HepG2 (cell line): ENCODE data around the gene GPN2. TPM values are rescaled to one million over a fixed set of nuclear protein-coding genes. Genes with fewer than 3 reads are reported as not detected.

Experiments
- CAMTA2 ChIP-seq: sonication (generic); formaldehyde crosslinking; IDR thresholded peaks from 2 replicates; pipeline ENCODE4 v1.4.0; 2020; ENCODE audit warnings: mild to moderate bottlenecking, missing genetic modification reagents, borderline replicate concordance
- GMEB1 ChIP-seq: sonication (generic); formaldehyde crosslinking; IDR thresholded peaks from 2 replicates; pipeline ENCODE4 v1.5.1; 2020; ENCODE audit warnings: missing genetic modification reagents, mild to moderate bottlenecking, borderline replicate concordance
- HHEX ChIP-seq: IDR thresholded peaks from 2 replicates; pipeline ENCODE4 v1.6.1; 2016; ENCODE audit warnings: control low read depth
- HINFP ChIP-seq: sonication (generic); formaldehyde crosslinking; IDR thresholded peaks from 2 replicates; pipeline ENCODE4 v1.4.0; 2020; ENCODE audit warnings: low read depth, mild to moderate bottlenecking, missing genetic modification reagents
- HNF1A ChIP-seq, 2 experiments: sonication (generic) in 1 of 2; formaldehyde crosslinking in 1 of 2; IDR thresholded peaks; 2 replicates each; pipeline versions ENCODE4 v1.4.0 to v1.6.1; 2016 to 2020; ENCODE audit warnings: borderline replicate concordance in 1 of 2, low read depth in 1 of 2, mild to moderate bottlenecking in 1 of 2, missing genetic modification reagents in 1 of 2
- MAFK ChIP-seq, 2 experiments: IDR thresholded peaks in 1 of 2; conservative IDR thresholded peaks in 1 of 2; 2 replicates each; pipeline ENCODE4 v1.6.1; 2011; ENCODE audit warnings: improper control_type of control experiment in 2 of 2, low read length in 2 of 2
- PTBP1 ChIP-seq: fragments of 200-400 bp; formaldehyde crosslinking; IDR thresholded peaks from 2 replicates; pipeline ENCODE4 v1.6.1; 2018; ENCODE audit warnings: low read length, low read depth; ENCODE audit not compliant: poor library complexity, severe bottlenecking
- SALL2 ChIP-seq: sonication (generic); formaldehyde crosslinking; IDR thresholded peaks from 2 replicates; pipeline ENCODE4 v1.8.1; 2023; ENCODE audit warnings: mild to moderate bottlenecking, missing genetic modification reagents, inconsistent platforms
- SAP130 ChIP-seq: IDR thresholded peaks from 2 replicates; pipeline ENCODE4 v1.6.1; 2016; ENCODE audit warnings: low read depth
- SATB2 ChIP-seq: sonication (generic); formaldehyde crosslinking; IDR thresholded peaks from 2 replicates; pipeline ENCODE4 v1.5.0; 2020; ENCODE audit warnings: missing genetic modification reagents
- SMC3 ChIP-seq: IDR thresholded peaks from 2 replicates; pipeline ENCODE4 v1.6.1; 2011; ENCODE audit warnings: low read length, improper control_type of control experiment
- SRSF1 ChIP-seq: fragments of 200-400 bp; formaldehyde crosslinking; optimal IDR thresholded peaks from 2 replicates; pipeline ENCODE3; 2017; ENCODE audit warnings: mild to moderate bottlenecking, low read depth, low read length, moderate library complexity
- ZNF18 ChIP-seq: sonication (generic); formaldehyde crosslinking; IDR thresholded peaks from 2 replicates; pipeline ENCODE4 v1.8.0; 2022; ENCODE audit warnings: mild to moderate bottlenecking, missing genetic modification reagents; ENCODE audit not compliant: insufficient replicate concordance
- ZNF446 ChIP-seq: sonication (generic); formaldehyde crosslinking; IDR thresholded peaks from 2 replicates; pipeline ENCODE4 v1.5.0; 2020; ENCODE audit warnings: mild to moderate bottlenecking, missing genetic modification reagents
- ZNF496 ChIP-seq: sonication (generic); formaldehyde crosslinking; IDR thresholded peaks from 2 replicates; pipeline ENCODE4 v1.8.1; 2023; ENCODE audit warnings: mild to moderate bottlenecking, moderate library complexity, missing genetic modification reagents; ENCODE audit not compliant: insufficient replicate concordance
- ZNF572 ChIP-seq: sonication (generic); formaldehyde crosslinking; IDR thresholded peaks from 2 replicates; pipeline ENCODE4 v1.5.1; 2020; ENCODE audit warnings: mild to moderate bottlenecking, missing genetic modification reagents
- ZNF598 ChIP-seq: sonication (generic); formaldehyde crosslinking; IDR thresholded peaks from 2 replicates; pipeline ENCODE4 v1.5.1; 2020; ENCODE audit warnings: mild to moderate bottlenecking, missing genetic modification reagents, borderline replicate concordance
- ZNF713 ChIP-seq: sonication (generic); formaldehyde crosslinking; IDR thresholded peaks from 2 replicates; pipeline ENCODE4 v1.4.0; 2020; ENCODE audit warnings: mild to moderate bottlenecking, missing genetic modification reagents
- polyA plus RNA-seq, 8 experiments: library from polyadenylated mRNA; depleted of rRNA in 3 of 8; stranded (reverse) in 7 of 8; unstranded in 1 of 8; fragments of >200 nt; fragmentation: Illumina TruSeq in 4 of 8; extraction: Trizol in 4 of 8; gene quantifications; 2 replicates each; pipeline versions ENCODE4 v1.2.1 to v1.2.3, GENCODE V29; 2011 to 2016; ENCODE audit warnings: low read depth in 4 of 8, missing spikeins in 1 of 8, mixed read lengths in 1 of 8; ENCODE audit not compliant: insufficient read depth in 1 of 8
- total RNA-seq, 5 experiments: library from RNA; depleted of rRNA; stranded (reverse); fragments of >200 nt; fragmentation: Illumina TruSeq; extraction: Trizol; gene quantifications; 2 replicates each; pipeline ENCODE4 v1.2.3, GENCODE V29; 2016; ENCODE audit warnings: low read depth in 1 of 5

GPN2 gene
- total and polyA plus RNA-seq, 2 of the 13 experiments (the other 11 are each of a cell fraction or from before 2014, with no cell fraction given): 19.3 to 38.9 TPM

GRCh38 chr1:26831546-26832248, 58.4 kb downstream of the GPN2 start (continued):
- TF ChIP-seq HNF1A (IDR thresholded peaks at IDR 0.05; ENCODE audit: low read depth): no peak
- no peak for TF ChIP-seq HNF1A (CRISPR knock-in tag; IDR thresholded peaks at IDR 0.05; ENCODE audit: borderline replicate concordance)
- no peak for TF ChIP-seq PTBP1
- TF ChIP-seq SATB2 (CRISPR knock-in tag): no peak
- no peak for TF ChIP-seq ZNF18
- TF ChIP-seq SALL2 (CRISPR knock-in tag): no peak
- TF ChIP-seq HINFP (CRISPR knock-in tag): no peak
- TF ChIP-seq MAFK (conservative IDR thresholded peaks at IDR 0.05 in 1 of 2, IDR thresholded peaks at IDR 0.05 in 1 of 2; ENCODE audit: low read length in 2 of 2): no peak
- peak; percentile 73 for TF ChIP-seq SAP130 (CRISPR knock-in tag)
- no peak for TF ChIP-seq SMC3
- TF ChIP-seq GMEB1: no peak
- no peak for TF ChIP-seq ZNF496 (CRISPR knock-in tag)
- no peak for TF ChIP-seq ZNF446
- TF ChIP-seq ZNF713 (CRISPR knock-in tag): no peak
- TF ChIP-seq ZNF598 (CRISPR knock-in tag): no peak
- TF ChIP-seq HHEX: peak; percentile 84
- no peak for TF ChIP-seq SRSF1
- no peak for TF ChIP-seq ZNF572 (CRISPR knock-in tag)
- TF ChIP-seq CAMTA2 (CRISPR knock-in tag): no peak
